Stimulated activated CD4-positive, alpha-beta T cell treated with anti-CD3 and anti-CD28 coated beads, Interleukin-15, amount 100 ng/mL, for 48 hours (primary cell): ENCODE data around the gene ADARB1.

ENCODE experiments used
- DNase-seq, 2 donors: peaks; one replicate each; pipeline ENCODE4 v3.0.0-alpha.2; 2020; ENCODE audit warnings: low read depth in 2 of 2

ADARB1 gene

GRCh38 chr21:45204395-45204794 lies 130.0 kb downstream of the ADARB1 start:
- DNase-seq: no peak

GRCh38 chr21:45207839-45208626 lies 133.7 kb downstream of the ADARB1 start:
- no peak for DNase-seq

- no peak for DNase-seq
These were observed 134.2 kb downstream of the ADARB1 start for GRCh38 chr21:45208627-45208951.

- no peak for DNase-seq
These were observed 134.7 kb downstream of the ADARB1 start for GRCh38 chr21:45209046-45209445.

- DNase-seq: no peak
These were observed 135.4 kb downstream of the ADARB1 start for GRCh38 chr21:45209685-45210284.

- no peak for DNase-seq
These were observed 136.1 kb downstream of the ADARB1 start for GRCh38 chr21:45210461-45210983.

GRCh38 chr21:45211661-45212060 lies 137.3 kb downstream of the ADARB1 start:
- DNase-seq: no peak

- no peak for DNase-seq
These were observed 139.0 kb downstream of the ADARB1 start for GRCh38 chr21:45213392-45213791.

GRCh38 chr21:45215213-45215612 lies 140.8 kb downstream of the ADARB1 start:
- DNase-seq: no peak

GRCh38 chr21:45217010-45217409 lies 142.6 kb downstream of the ADARB1 start:
- DNase-seq: no peak

- DNase-seq: no peak
These were observed 145.1 kb downstream of the ADARB1 start for GRCh38 chr21:45219517-45219916.

GRCh38 chr21:45220071-45220481 lies 145.7 kb downstream of the ADARB1 start:
- DNase-seq: no peak

- DNase-seq: no peak
These were observed 146.5 kb downstream of the ADARB1 start for GRCh38 chr21:45220714-45221490.

GRCh38 chr21:45222001-45222400 lies 147.6 kb downstream of the ADARB1 start:
- no peak for DNase-seq

- DNase-seq: no peak
These were observed 149.1 kb downstream of the ADARB1 start for GRCh38 chr21:45223236-45224185.

GRCh38 chr21:45224189-45224938 lies 150.0 kb downstream of the ADARB1 start:
- no peak for DNase-seq

- no peak for DNase-seq
These were observed 150.8 kb downstream of the ADARB1 start for GRCh38 chr21:45225041-45225740.

- DNase-seq: no peak
These were observed 151.5 kb downstream of the ADARB1 start for GRCh38 chr21:45225741-45226327.

- no peak for DNase-seq
These were observed 152.4 kb downstream of the ADARB1 start for GRCh38 chr21:45226540-45227326.
